Effector memory CD8-positive, alpha-beta T cell (primary cell): ENCODE data around the gene N4BP2L1.
A peak's percentile ranks its signal among the peaks of the same experiment; 100 is the strongest.

Experiments
- ATAC-seq: fragments of 150-1000 bp; cut with Tn5 transposase; replicated peaks from 2 replicates; pipeline ENCODE4 v1.10.0; 2021; ENCODE audit warnings: mild to moderate bottlenecking, moderate library complexity
- DNase-seq, 3 experiments: peaks; one replicate each; pipeline ENCODE4 v3.0.0; 2021
- H3K27ac Mint-ChIP-seq, 2 donors: one replicate each; pipeline ENCODE4 v1.8.0; 2022; ENCODE audit warnings: mild to moderate bottlenecking in 2 of 2, mixed read lengths in 2 of 2, moderate library complexity in 2 of 2
- H3K27me3 Mint-ChIP-seq, 2 donors: one replicate each; pipeline ENCODE4 v1.8.0; 2022; ENCODE audit warnings: mixed read lengths in 2 of 2
- H3K36me3 Mint-ChIP-seq: one replicate; pipeline ENCODE4 v1.8.0; 2022; ENCODE audit warnings: mild to moderate bottlenecking, moderate library complexity, mixed read lengths; ENCODE audit not compliant: insufficient read depth
- H3K4me1 Mint-ChIP-seq, 2 donors: one replicate each; pipeline ENCODE4 v1.8.0; 2022; ENCODE audit warnings: low read depth in 2 of 2, mixed read lengths in 2 of 2
- H3K4me3 Mint-ChIP-seq, 2 donors: one replicate each; pipeline ENCODE4 v1.8.0; 2022; ENCODE audit warnings: mild to moderate bottlenecking in 2 of 2, mixed read lengths in 2 of 2, moderate library complexity in 2 of 2
- H3K9me3 Mint-ChIP-seq, 2 donors: one replicate each; pipeline ENCODE4 v1.8.0; 2022; ENCODE audit warnings: mixed read lengths in 2 of 2

Gene N4BP2L1

GRCh38 chr13:32407854-32408253 lies 20.1 kb downstream of the N4BP2L1 start:
- Mint-ChIP-seq H3K36me3 (peaks cover 42% of the 10 kb centered on the region), H3K9me3 (no peaks in the 10 kb centered on the region), H3K27ac (peak overlapping the region; percentile 74 to 82), H3K4me1 (peaks cover 19 to 22% of the 10 kb centered on the region in 2 donors), H3K27me3 (no peaks in the 10 kb centered on the region), H3K4me3 (no peak overlapping the region)
- no peak for ATAC-seq
- no peak for DNase-seq

- peaks cover 55% of the 10 kb centered on the region for H3K36me3 Mint-ChIP-seq
Measured at GRCh38 chr13:32403108-32403507, 24.8 kb downstream of the N4BP2L1 start.

GRCh38 chr13:32391101-32391619 lies 36.8 kb downstream of the N4BP2L1 start:
- Mint-ChIP-seq H3K27me3 (no peaks in the 10 kb centered on the region), H3K9me3 (no peaks in the 10 kb centered on the region), H3K36me3 (no peaks in the 10 kb centered on the region), H3K4me3 (no peak overlapping the region), H3K27ac (peak overlapping the region in 1 of 2 donors; percentile 48), H3K4me1 (peaks cover 6 to 23% of the 10 kb centered on the region in 2 donors)
- no peak for DNase-seq
- no peak for ATAC-seq

More at GRCh38 chr13:32403108-32403507, 24.8 kb downstream of the N4BP2L1 start:
- H3K4me3 Mint-ChIP-seq, result no peak overlapping the region
- H3K9me3 Mint-ChIP-seq, result no peaks in the 10 kb centered on the region
- H3K4me1 Mint-ChIP-seq, result peaks cover 1 to 2% of the 10 kb centered on the region in 2 donors
- DNase-seq (no peak), ATAC-seq (no peak)
- no peaks in the 10 kb centered on the region for H3K27me3 Mint-ChIP-seq
- no peak overlapping the region for H3K27ac Mint-ChIP-seq

GRCh38 chr13:32390484-32390883 lies 37.4 kb downstream of the N4BP2L1 start:
- Mint-ChIP-seq H3K36me3 (no peaks in the 10 kb centered on the region), H3K4me1 (peaks cover 6 to 23% of the 10 kb centered on the region in 2 donors), H3K27me3 (no peaks in the 10 kb centered on the region), H3K27ac (peak overlapping the region in 1 of 2 donors; percentile 48), H3K4me3 (peak overlapping the region in 1 of 2 donors; percentile 48), H3K9me3 (no peaks in the 10 kb centered on the region)
- no peak for DNase-seq
- ATAC-seq, result peak; percentile 52

- Mint-ChIP-seq H3K36me3 (no peaks in the 10 kb centered on the region), H3K27me3 (no peaks in the 10 kb centered on the region), H3K9me3 (no peaks in the 10 kb centered on the region), H3K4me1 (peaks cover 6 to 23% of the 10 kb centered on the region in 2 donors), H3K4me3 (peak overlapping the region; percentile 6 to 48), H3K27ac (peak overlapping the region in 1 of 2 donors; percentile 48)
- ATAC-seq (peak; percentile 95), DNase-seq (peak in 1 of 3 experiments; percentile 12)
Measured at GRCh38 chr13:32390048-32390447, 37.9 kb downstream of the N4BP2L1 start.

- H3K4me3 Mint-ChIP-seq, result no peak overlapping the region
- H3K4me1 Mint-ChIP-seq, result peaks cover 3 to 15% of the 10 kb centered on the region in 2 donors
- DNase-seq (no peak), ATAC-seq (no peak)
- H3K36me3 Mint-ChIP-seq, result no peaks in the 10 kb centered on the region
- H3K27ac Mint-ChIP-seq, result no peak overlapping the region
- no peaks in the 10 kb centered on the region for H3K9me3 Mint-ChIP-seq
- no peaks in the 10 kb centered on the region for H3K27me3 Mint-ChIP-seq
Measured at GRCh38 chr13:32385410-32385809, 42.5 kb downstream of the N4BP2L1 start.

GRCh38 chr13:32384702-32385101 lies 43.2 kb downstream of the N4BP2L1 start:
- no peaks in the 10 kb centered on the region for H3K36me3 Mint-ChIP-seq
- no peak for ATAC-seq
- DNase-seq, result no peak
- H3K4me1 Mint-ChIP-seq, result peaks cover 2 to 8% of the 10 kb centered on the region in 2 donors
- H3K27me3 Mint-ChIP-seq, result no peaks in the 10 kb centered on the region
- H3K4me3 Mint-ChIP-seq, result no peak overlapping the region
- H3K27ac Mint-ChIP-seq, result no peak overlapping the region
- H3K9me3 Mint-ChIP-seq, result no peaks in the 10 kb centered on the region

GRCh38 chr13:32383836-32384618 lies 43.9 kb downstream of the N4BP2L1 start:
- no peak for DNase-seq
- ATAC-seq, result no peak
- Mint-ChIP-seq H3K27me3 (no peaks in the 10 kb centered on the region), H3K27ac (no peak overlapping the region), H3K36me3 (no peaks in the 10 kb centered on the region), H3K4me1 (peaks cover 0 to 3% of the 10 kb centered on the region in 2 donors), H3K9me3 (no peaks in the 10 kb centered on the region), H3K4me3 (no peak overlapping the region)

- DNase-seq, result peak; percentile 17 to 34 (median 27)
- H3K4me3 Mint-ChIP-seq, result no peak overlapping the region
- no peaks in the 10 kb centered on the region for H3K9me3 Mint-ChIP-seq
- no peak overlapping the region for H3K27ac Mint-ChIP-seq
- no peaks in the 10 kb centered on the region for H3K27me3 Mint-ChIP-seq
- peak; percentile 66 for ATAC-seq
- H3K36me3 Mint-ChIP-seq, result no peaks in the 10 kb centered on the region
- H3K4me1 Mint-ChIP-seq, result no peaks in the 10 kb centered on the region
Measured at GRCh38 chr13:32381539-32381938, 46.4 kb downstream of the N4BP2L1 start.

- no peaks in the 10 kb centered on the region for H3K36me3 Mint-ChIP-seq
- H3K4me1 Mint-ChIP-seq, result no peaks in the 10 kb centered on the region
- no peak overlapping the region for H3K4me3 Mint-ChIP-seq
- H3K27me3 Mint-ChIP-seq, result no peaks in the 10 kb centered on the region
- H3K27ac Mint-ChIP-seq, result no peak overlapping the region
- ATAC-seq, result no peak
- no peak for DNase-seq
- H3K9me3 Mint-ChIP-seq, result no peaks in the 10 kb centered on the region
Measured at GRCh38 chr13:32378012-32378411, 49.9 kb downstream of the N4BP2L1 start.

- no peak overlapping the region for H3K27ac Mint-ChIP-seq
- H3K27me3 Mint-ChIP-seq, result no peaks in the 10 kb centered on the region
- no peaks in the 10 kb centered on the region for H3K9me3 Mint-ChIP-seq
- H3K4me3 Mint-ChIP-seq, result no peak overlapping the region
- no peaks in the 10 kb centered on the region for H3K36me3 Mint-ChIP-seq
- no peak for ATAC-seq
- no peak for DNase-seq
- H3K4me1 Mint-ChIP-seq, result no peaks in the 10 kb centered on the region
Measured at GRCh38 chr13:32376642-32377415, 51.1 kb downstream of the N4BP2L1 start.

GRCh38 chr13:32370805-32371204 lies 57.1 kb downstream of the N4BP2L1 start:
- Mint-ChIP-seq H3K4me3 (no peak overlapping the region), H3K27me3 (no peaks in the 10 kb centered on the region), H3K4me1 (no peaks in the 10 kb centered on the region), H3K27ac (no peak overlapping the region), H3K36me3 (no peaks in the 10 kb centered on the region), H3K9me3 (no peaks in the 10 kb centered on the region)
- no peak for DNase-seq
- no peak for ATAC-seq

GRCh38 chr13:32362574-32362973 lies 65.4 kb downstream of the N4BP2L1 start:
- Mint-ChIP-seq H3K4me3 (no peak overlapping the region), H3K27ac (no peak overlapping the region), H3K36me3 (no peaks in the 10 kb centered on the region), H3K27me3 (no peaks in the 10 kb centered on the region), H3K4me1 (no peaks in the 10 kb centered on the region), H3K9me3 (no peaks in the 10 kb centered on the region)
- DNase-seq, result no peak
- ATAC-seq, result no peak
